GM12874 (cell line): Measurements from ENCODE around the gene TXNIP.

Experiments used
- CTCF ChIP-seq: IDR thresholded peaks from 2 replicates; pipeline ENCODE4 v1.5.1; 2011; ENCODE audit warnings: low read depth, mild to moderate bottlenecking, control low read depth, low read length, moderate library complexity; ENCODE audit not compliant: insufficient read depth

The TXNIP gene

DNA sequence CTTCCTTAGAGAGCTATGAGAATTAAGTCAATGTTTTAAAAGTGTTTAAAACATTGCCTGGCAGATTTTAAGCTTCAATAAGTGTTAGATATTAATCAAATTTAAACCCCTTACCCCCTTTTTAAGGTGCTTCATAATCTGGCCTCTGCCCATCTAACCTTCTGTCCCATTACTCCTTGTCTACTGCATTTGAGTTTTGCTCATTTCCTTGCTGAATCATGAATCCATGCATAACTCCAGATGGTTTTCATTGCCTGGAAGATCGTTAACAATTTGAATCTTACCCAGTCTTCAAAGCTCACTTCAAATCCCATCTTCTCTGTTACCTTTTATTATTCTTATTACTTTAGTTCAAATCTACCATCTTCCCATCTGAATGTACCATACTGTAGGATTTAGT, 20.5 kb upstream of the TXNIP start:
- TF ChIP-seq CTCF = no peak

DNA sequence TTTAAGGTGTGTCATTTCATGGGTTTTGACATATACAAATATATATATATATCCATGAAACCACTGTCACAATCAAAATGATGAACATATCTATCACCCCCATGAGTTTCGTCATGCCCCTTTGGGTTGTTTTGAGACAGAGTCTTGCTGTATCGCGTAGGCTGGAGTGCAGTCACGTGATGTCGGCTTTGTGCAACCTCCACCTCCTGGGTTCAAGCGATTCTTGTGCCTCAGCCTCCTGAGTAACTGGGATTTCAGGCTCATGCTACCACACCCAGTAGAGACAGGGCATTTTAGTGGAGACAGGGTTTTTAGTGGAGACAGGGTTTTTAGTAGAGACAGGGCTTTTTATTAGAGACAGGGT, 17.2 kb upstream of the TXNIP start:
- no peak for TF ChIP-seq CTCF

- peak; percentile 52; the same call in 1 of the 2 replicates for TF ChIP-seq CTCF
Observed at GRCh38 chr1:146012703-146013558, 16.6 kb upstream of the TXNIP start.

GRCh38 chr1:146010126-146010738, 13.9 kb upstream of the TXNIP start:
- no peak for TF ChIP-seq CTCF

GRCh38 chr1:146007489-146008133, 11.2 kb upstream of the TXNIP start:
- no peak for TF ChIP-seq CTCF

DNA sequence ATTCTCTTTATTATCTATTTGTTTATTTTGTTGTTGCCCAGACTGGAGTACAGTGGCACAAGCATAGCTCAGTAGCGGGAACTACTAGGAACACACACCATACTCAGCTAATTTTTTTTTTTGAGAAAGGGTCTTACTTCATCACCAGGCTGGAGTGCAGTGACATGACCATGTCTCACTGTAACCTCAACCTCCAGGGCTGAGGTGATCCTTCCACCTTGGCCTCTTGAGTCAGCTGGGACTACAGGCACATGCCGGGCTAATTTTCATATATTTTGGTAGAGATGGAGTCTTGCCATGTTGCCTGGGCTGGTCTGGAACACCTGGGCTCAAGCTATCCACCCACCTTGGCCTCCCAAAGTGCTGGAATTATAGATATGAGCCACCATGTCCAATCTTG, 5.3 kb upstream of the TXNIP start:
- no peak for TF ChIP-seq CTCF

- TF ChIP-seq CTCF = no peak
Observed at GRCh38 chr1:145999321-146000024, 3.1 kb upstream of the TXNIP start.
